ENCODE results near the gene IL36RN.

IL36RN gene

DNA sequence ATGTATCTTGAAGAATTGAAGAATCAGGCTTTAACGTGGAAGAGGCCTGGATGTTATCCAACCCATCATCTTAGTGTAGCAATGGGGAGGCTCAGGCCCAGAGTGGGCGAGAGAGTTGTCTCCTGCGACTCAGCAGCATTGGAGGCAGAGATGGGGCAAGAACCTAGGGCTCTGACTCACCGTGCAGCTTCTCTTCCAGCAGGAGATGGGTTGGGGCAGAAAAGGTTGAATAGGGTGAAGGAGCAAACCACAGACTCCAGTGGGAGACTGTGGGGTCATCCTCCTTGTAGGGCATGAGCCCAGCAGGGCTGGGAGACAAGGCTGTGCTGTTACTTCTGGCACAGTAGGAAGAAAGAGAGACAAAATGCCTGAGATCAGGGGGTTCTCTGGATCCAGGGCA lies 1.4 kb downstream of the IL36RN start:
- TF ChIP-seq, protein P1, sequence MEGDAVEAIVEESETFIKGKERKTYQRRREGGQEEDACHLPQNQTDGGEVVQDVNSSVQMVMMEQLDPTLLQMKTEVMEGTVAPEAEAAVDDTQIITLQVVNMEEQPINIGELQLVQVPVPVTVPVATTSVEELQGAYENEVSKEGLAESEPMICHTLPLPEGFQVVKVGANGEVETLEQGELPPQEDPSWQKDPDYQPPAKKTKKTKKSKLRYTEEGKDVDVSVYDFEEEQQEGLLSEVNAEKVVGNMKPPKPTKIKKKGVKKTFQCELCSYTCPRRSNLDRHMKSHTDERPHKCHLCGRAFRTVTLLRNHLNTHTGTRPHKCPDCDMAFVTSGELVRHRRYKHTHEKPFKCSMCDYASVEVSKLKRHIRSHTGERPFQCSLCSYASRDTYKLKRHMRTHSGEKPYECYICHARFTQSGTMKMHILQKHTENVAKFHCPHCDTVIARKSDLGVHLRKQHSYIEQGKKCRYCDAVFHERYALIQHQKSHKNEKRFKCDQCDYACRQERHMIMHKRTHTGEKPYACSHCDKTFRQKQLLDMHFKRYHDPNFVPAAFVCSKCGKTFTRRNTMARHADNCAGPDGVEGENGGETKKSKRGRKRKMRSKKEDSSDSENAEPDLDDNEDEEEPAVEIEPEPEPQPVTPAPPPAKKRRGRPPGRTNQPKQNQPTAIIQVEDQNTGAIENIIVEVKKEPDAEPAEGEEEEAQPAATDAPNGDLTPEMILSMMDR (IDR thresholded peaks at IDR 0.05): no peak

DNA sequence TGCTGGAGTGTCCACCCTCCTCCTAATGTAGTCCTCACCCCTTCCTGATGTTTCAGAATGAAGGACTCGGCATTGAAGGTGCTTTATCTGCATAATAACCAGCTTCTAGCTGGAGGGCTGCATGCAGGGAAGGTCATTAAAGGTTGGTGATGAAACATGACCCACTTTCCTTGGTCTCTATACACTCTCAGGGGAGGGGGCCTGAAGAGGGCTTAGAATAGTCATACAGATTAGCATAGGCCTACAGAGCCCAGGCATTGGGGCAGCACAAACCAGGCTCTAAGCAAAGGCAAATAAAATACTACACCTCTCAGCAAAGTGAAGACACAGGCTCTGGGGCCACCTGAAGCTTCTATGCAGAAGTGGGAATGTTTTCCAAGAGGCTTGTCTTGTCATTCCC lies 1.8 kb downstream of the IL36RN start:
- TF ChIP-seq, protein P1 (IDR thresholded peaks at IDR 0.05): no peak

DNA sequence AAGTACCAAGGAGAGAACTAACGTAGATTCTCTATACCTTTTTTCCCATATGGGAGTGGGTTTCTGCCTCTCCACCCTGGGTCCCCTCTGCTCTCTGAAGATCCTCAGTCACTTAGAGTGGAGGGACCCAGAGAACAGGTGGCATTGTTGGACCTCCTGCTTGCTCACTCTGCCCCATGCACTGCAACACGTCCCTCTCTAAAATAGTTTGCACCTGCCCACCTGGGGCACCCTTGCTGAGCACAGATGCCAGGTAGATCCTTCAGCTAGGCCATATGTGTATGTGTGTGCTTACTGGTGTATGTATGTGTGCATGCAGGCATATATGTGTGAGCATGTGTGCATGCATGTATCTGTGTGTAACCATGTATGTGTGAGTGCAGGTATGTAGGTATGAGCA lies 2.2 kb downstream of the IL36RN start:
- TF ChIP-seq, protein P1 (IDR thresholded peaks at IDR 0.05): no peak

DNA sequence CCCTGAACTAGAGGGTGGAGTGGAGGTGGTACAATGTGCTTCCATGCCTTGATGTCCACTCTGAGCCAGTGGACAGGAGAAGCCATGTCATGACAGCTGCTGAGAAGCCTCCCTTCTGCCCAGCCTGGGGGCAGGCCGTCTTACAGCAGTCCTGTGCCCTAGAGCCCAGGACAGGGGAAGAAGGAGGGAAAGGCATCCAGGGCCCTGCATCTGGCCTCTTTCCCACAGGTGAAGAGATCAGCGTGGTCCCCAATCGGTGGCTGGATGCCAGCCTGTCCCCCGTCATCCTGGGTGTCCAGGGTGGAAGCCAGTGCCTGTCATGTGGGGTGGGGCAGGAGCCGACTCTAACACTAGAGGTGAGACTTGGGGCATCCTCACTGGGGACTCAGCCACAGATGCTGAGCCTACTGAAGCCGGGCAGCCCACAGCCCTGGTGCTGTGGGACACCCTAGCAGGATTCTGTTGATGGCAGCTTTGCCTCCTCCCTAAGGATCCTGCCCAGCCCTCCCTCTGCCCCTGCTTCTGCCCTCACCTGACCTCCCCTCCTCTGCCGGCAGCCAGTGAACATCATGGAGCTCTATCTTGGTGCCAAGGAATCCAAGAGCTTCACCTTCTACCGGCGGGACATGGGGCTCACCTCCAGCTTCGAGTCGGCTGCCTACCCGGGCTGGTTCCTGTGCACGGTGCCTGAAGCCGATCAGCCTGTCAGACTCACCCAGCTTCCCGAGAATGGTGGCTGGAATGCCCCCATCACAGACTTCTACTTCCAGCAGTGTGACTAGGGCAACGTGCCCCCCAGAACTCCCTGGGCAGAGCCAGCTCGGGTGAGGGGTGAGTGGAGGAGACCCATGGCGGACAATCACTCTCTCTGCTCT lies 3.1 kb downstream of the IL36RN start:
- TF ChIP-seq, protein P1 (IDR thresholded peaks at IDR 0.05): no peak

DNA sequence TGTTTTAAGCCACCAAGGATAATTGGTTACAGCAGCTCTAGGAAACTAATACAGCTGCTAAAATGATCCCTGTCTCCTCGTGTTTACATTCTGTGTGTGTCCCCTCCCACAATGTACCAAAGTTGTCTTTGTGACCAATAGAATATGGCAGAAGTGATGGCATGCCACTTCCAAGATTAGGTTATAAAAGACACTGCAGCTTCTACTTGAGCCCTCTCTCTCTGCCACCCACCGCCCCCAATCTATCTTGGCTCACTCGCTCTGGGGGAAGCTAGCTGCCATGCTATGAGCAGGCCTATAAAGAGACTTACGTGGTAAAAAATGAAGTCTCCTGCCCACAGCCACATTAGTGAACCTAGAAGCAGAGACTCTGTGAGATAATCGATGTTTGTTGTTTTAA lies 5.3 kb downstream of the IL36RN start:
- TF ChIP-seq, protein P1 (IDR thresholded peaks at IDR 0.05): no peak

DNA sequence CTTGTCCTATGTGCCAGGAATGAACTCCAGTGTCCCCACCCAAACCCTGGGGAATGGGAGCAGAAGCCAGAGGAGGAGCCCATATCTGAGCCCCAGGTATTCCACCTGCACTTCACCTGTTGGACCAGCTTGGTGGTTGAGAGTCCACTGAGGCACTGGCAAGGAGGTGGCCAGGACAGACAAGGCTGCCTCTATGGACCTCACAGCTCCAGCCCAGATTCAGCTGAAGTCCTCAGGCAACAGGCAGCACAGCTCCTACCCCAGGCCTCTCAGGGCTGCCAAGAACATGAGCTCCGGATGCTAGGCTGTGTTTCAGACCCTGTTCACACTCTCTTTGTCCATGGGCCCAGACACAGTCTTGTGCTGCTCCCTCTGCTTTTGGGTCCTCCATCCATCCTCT lies 5.9 kb downstream of the IL36RN start:
- TF ChIP-seq, protein P1 (IDR thresholded peaks at IDR 0.05): no peak

DNA sequence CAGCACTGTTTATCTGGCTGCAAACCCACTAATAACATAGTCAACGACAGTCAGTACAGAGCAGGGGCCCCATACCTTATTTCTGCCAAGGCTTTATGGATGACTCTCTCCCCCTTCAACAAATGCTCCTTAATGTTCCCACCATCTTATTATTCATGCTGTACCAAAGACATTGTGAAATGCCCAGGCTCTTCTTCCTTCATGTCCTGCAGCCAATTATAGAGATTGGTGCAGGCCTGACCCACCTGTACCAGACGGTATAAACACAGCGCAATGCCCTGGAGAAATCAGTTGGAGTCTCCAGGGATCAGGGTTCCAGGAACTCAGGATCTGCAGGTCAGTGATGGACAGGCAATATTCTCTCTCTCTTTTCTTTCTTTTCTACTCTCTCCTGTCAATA lies 8.7 kb downstream of the IL36RN start, which contains the start of gene IL1F10:
Gene IL1F10, plus strand, starts transcription at position 290 of the 400 bp plus-strand sequence. CDS start 4,769 bp downstream, outside the sequence.
- TF ChIP-seq, protein P1 (IDR thresholded peaks at IDR 0.05): no peak
